K562 (cell line): ENCODE results near the gene SRF. TPM values are rescaled to one million over a fixed set of nuclear protein-coding genes. Genes with fewer than 3 reads are reported as not detected.

ENCODE experiments used
- ARID1B ChIP-seq: fragments of 450-650 bp; IDR thresholded peaks from 2 replicates; pipeline ENCODE4 v1.6.1; 2016; ENCODE audit warnings: antibody characterized with exemption, mild to moderate bottlenecking, inconsistent platforms
- BRCA1 ChIP-seq, 2 experiments: fragments of 450-650 bp in 1 of 2; sonication (generic) in 1 of 2; formaldehyde crosslinking in 1 of 2; IDR thresholded peaks; 2 replicates each; pipeline versions ENCODE4 v1.5.0 to v1.6.1; 2017 to 2020; ENCODE audit warnings: mild to moderate bottlenecking in 1 of 2, missing genetic modification reagents in 1 of 2
- C11orf30 ChIP-seq: fragments of 450-650 bp; IDR thresholded peaks from 2 replicates; pipeline ENCODE4 v1.6.1; 2016; ENCODE audit warnings: low read depth, mild to moderate bottlenecking
- FOXP1 ChIP-seq: sonication (generic); formaldehyde crosslinking; IDR thresholded peaks from 2 replicates; pipeline ENCODE4 v1.8.0; 2022; ENCODE audit warnings: mild to moderate bottlenecking, missing genetic modification reagents
- FUS ChIP-seq: fragments of 200-400 bp; formaldehyde crosslinking; optimal IDR thresholded peaks from 2 replicates; pipeline ENCODE3; 2017; ENCODE audit warnings: low read depth, low read length
- GATAD2A ChIP-seq: fragments of 450-650 bp; IDR thresholded peaks from 2 replicates; pipeline ENCODE4 v1.6.1; 2017
- HIVEP1 ChIP-seq: fragments of 250-450 bp; sonication (Bioruptor Pico); IDR thresholded peaks from 2 replicates; pipeline ENCODE4 v1.4.0; 2020; ENCODE audit warnings: mild to moderate bottlenecking
- HMG20A ChIP-seq: fragments of 450-650 bp; formaldehyde crosslinking; conservative IDR thresholded peaks from 2 replicates; pipeline ENCODE4 v1.4.0; 2020; ENCODE audit warnings: mild to moderate bottlenecking, mixed read lengths
- MCM3 ChIP-seq: fragments of 450-650 bp; IDR thresholded peaks from 2 replicates; pipeline ENCODE4 v1.6.1; 2016
- NFATC3 ChIP-seq: fragments of 450-650 bp; IDR thresholded peaks from 2 replicates; pipeline ENCODE4 v1.6.1; 2017; ENCODE audit warnings: mild to moderate bottlenecking
- NUFIP1 ChIP-seq: fragments of 450-650 bp; IDR thresholded peaks from 2 replicates; pipeline ENCODE4 v1.6.1; 2018; ENCODE audit not compliant: partially characterized antibody
- RBM34 ChIP-seq: fragments of 200-400 bp; formaldehyde crosslinking; IDR thresholded peaks from 2 replicates; pipeline ENCODE4 v1.6.1; 2018; ENCODE audit warnings: low read length, borderline replicate concordance; ENCODE audit not compliant: insufficient read depth
- ZNF121 ChIP-seq: sonication (generic); formaldehyde crosslinking; conservative IDR thresholded peaks from 2 replicates; pipeline ENCODE4 v1.8.0; 2022; ENCODE audit warnings: missing genetic modification reagents
- ZNF282 ChIP-seq: sonication (generic); formaldehyde crosslinking; IDR thresholded peaks from 2 replicates; pipeline ENCODE4 v1.8.1; 2023; ENCODE audit warnings: missing genetic modification reagents
- ZNF717 ChIP-seq: fragments of 250-450 bp; sonication (Bioruptor Pico); IDR thresholded peaks from 2 replicates; pipeline ENCODE4 v1.5.0; 2021
- polyA plus RNA-seq, 8 experiments: library from polyadenylated mRNA; depleted of rRNA in 4 of 8; stranded (reverse) in 5 of 8; unstranded in 3 of 8; fragments of >200 nt; fragmentation: Nextera tagmentation in 2 of 8; fragmentation: Illumina TruSeq in 1 of 8; extraction: Ambion mirVana in 2 of 8; extraction: Trizol in 1 of 8; gene quantifications; 2 replicates each; pipeline versions ENCODE4 v1.2.1 to v1.2.3, GENCODE V29; 2011 to 2014; ENCODE audit warnings: inconsistent platforms in 1 of 8, missing spikeins in 1 of 8
- total RNA-seq, 7 experiments: library from RNA; depleted of rRNA in 6 of 7; stranded (reverse); fragments of >200 nt in 6 of 7; fragmentation: Illumina TruSeq in 2 of 7; extraction: Trizol in 2 of 7; gene quantifications; 2 replicates each; pipeline versions ENCODE4 v1.2.1 to v1.2.3, GENCODE V29; 2011 to 2021; ENCODE audit warnings: low replicate concordance in 1 of 7
- TF ChIP-seq, protein P1 (sequence below), 2 experiments: fragments of 450-650 bp; IDR thresholded peaks; 2 replicates each; pipeline ENCODE4 v1.6.1; 2016
- TF ChIP-seq, protein P2 (sequence below): fragments of 450-650 bp; conservative IDR thresholded peaks from 2 replicates; pipeline ENCODE4 v1.6.1; 2016; ENCODE audit warnings: missing genetic modification characterization, low read depth, mild to moderate bottlenecking, missing compliant biosample characterization, moderate library complexity
- TF ChIP-seq, protein P3 (sequence below): fragments of 250-450 bp; sonication (Bioruptor Pico); IDR thresholded peaks from 2 replicates; pipeline ENCODE4 v1.5.1; 2021; ENCODE audit warnings: mild to moderate bottlenecking
- TF ChIP-seq, protein P4 (sequence below): sonication (generic); formaldehyde crosslinking; IDR thresholded peaks from 2 replicates; pipeline ENCODE4 v1.8.0; 2022; ENCODE audit warnings: mild to moderate bottlenecking, missing genetic modification reagents

The SRF gene
- total and polyA plus RNA-seq, 9 of the 15 experiments (the other 6 are each of a cell fraction or from before 2014, with no cell fraction given), result 2.5 to 37.0 (median 24.6) TPM

DNA sequence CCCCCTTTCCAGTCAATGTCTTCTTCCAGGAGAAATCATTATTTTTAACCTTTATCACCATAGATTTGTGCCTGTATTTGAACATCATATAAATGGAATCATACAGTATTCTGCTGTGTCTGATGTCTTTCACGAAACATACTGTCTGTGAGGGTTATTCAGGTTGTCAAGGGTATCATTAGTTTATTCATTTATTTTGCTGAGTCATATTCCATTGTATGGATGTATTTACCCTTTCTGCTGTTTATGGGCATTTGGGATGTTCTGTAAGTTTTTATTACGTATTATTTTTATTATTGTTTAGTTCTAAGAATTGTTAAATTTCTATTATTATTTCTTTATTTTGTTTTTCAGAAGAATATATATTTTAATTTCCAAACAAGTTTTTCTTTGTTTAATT lies 36.2 kb downstream of the SRF start (continued):
- no peak for TF ChIP-seq FOXP1
- no peak for TF ChIP-seq RBM34
- TF ChIP-seq NFATC3, result no peak
- TF ChIP-seq, protein P1, sequence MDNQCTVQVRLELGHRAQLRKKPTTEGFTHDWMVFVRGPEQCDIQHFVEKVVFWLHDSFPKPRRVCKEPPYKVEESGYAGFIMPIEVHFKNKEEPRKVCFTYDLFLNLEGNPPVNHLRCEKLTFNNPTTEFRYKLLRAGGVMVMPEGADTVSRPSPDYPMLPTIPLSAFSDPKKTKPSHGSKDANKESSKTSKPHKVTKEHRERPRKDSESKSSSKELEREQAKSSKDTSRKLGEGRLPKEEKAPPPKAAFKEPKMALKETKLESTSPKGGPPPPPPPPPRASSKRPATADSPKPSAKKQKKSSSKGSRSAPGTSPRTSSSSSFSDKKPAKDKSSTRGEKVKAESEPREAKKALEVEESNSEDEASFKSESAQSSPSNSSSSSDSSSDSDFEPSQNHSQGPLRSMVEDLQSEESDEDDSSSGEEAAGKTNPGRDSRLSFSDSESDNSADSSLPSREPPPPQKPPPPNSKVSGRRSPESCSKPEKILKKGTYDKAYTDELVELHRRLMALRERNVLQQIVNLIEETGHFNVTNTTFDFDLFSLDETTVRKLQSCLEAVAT (IDR thresholded peaks at IDR 0.05), result no peak
- TF ChIP-seq C11orf30, result peak; percentile 89
- TF ChIP-seq, protein P2, sequence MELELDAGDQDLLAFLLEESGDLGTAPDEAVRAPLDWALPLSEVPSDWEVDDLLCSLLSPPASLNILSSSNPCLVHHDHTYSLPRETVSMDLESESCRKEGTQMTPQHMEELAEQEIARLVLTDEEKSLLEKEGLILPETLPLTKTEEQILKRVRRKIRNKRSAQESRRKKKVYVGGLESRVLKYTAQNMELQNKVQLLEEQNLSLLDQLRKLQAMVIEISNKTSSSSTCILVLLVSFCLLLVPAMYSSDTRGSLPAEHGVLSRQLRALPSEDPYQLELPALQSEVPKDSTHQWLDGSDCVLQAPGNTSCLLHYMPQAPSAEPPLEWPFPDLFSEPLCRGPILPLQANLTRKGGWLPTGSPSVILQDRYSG (tag), result no peak
- no peak for TF ChIP-seq FUS
- no peak for TF ChIP-seq BRCA1 (IDR thresholded peaks at IDR 0.05)
- no peak for TF ChIP-seq BRCA1 (CRISPR knock-in tag; IDR thresholded peaks at IDR 0.05)
- TF ChIP-seq, protein P3, sequence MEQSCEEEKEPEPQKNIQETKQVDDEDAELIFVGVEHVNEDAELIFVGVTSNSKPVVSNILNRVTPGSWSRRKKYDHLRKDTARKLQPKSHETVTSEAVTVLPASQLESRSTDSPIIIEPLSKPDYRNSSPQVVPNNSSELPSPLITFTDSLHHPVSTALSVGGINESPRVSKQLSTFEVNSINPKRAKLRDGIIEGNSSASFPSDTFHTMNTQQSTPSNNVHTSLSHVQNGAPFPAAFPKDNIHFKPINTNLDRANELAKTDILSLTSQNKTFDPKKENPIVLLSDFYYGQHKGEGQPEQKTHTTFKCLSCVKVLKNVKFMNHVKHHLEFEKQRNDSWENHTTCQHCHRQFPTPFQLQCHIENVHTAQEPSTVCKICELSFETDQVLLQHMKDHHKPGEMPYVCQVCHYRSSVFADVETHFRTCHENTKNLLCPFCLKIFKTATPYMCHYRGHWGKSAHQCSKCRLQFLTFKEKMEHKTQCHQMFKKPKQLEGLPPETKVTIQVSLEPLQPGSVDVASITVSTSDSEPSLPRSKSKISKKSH (CRISPR knock-in tag), result no peak
- 0 out of 2 replicates have a peak, but pooled peaks have one; percentile 32 for TF ChIP-seq GATAD2A
- TF ChIP-seq ZNF717 (CRISPR knock-in tag), result no peak
- TF ChIP-seq ARID1B, result no peak
- no peak for TF ChIP-seq NUFIP1
- TF ChIP-seq, protein P4, sequence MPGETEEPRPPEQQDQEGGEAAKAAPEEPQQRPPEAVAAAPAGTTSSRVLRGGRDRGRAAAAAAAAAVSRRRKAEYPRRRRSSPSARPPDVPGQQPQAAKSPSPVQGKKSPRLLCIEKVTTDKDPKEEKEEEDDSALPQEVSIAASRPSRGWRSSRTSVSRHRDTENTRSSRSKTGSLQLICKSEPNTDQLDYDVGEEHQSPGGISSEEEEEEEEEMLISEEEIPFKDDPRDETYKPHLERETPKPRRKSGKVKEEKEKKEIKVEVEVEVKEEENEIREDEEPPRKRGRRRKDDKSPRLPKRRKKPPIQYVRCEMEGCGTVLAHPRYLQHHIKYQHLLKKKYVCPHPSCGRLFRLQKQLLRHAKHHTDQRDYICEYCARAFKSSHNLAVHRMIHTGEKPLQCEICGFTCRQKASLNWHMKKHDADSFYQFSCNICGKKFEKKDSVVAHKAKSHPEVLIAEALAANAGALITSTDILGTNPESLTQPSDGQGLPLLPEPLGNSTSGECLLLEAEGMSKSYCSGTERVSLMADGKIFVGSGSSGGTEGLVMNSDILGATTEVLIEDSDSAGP (CRISPR knock-in tag), result no peak
- TF ChIP-seq HMG20A (CRISPR knock-in tag), result no peak
- TF ChIP-seq ZNF282 (CRISPR knock-in tag), result no peak
- TF ChIP-seq ZNF121 (CRISPR knock-in tag), result no peak
- TF ChIP-seq HIVEP1, result no peak
- no peak for TF ChIP-seq MCM3
